ENCODE data around the gene TMPRSS13. TPM values are rescaled to one million over a fixed set of nuclear protein-coding genes. Genes with fewer than 3 reads are reported as not detected.
A peak's percentile ranks its signal among the peaks of the same experiment; 100 is the strongest.

Gene TMPRSS13
- total RNA-seq, 6 experiments from 2014 or later = 0.09 to 0.61 (median 0.12) TPM; not detected in 3

GRCh38 chr11:117859488-117860112 lies 69.6 kb downstream of the TMPRSS13 start:
- Histone ChIP-seq H3K4me1 (no peaks in the 10 kb centered on the region), H3K36me3 (no peaks in the 10 kb centered on the region), H3K4me3 (no peak overlapping the region), H3K9me3 (no peaks in the 10 kb centered on the region), H3K27me3 (no peaks in the 10 kb centered on the region), H3K27ac (no peak overlapping the region)
- ATAC-seq (no peak), DNase-seq (no peak)
- intact Hi-C loops (cut with DNase I) = no loop called here
- TF ChIP-seq POLR2A (IDR thresholded peaks at IDR 0.05) (no peak), CTCF (IDR thresholded peaks at IDR 0.05) (no peak)
- WGBS (ENCODE audit: insufficient coverage, low coverage, low lambda C conversion rate, missing lambda C conversion rate) = 67% methylated on average over 9 of the region's 9 CpGs

- intact Hi-C loops (cut with DNase I) = no loop called here
- TF ChIP-seq POLR2A (IDR thresholded peaks at IDR 0.05) (no peak), CTCF (IDR thresholded peaks at IDR 0.05) (no peak)
- Histone ChIP-seq H3K9me3 (no peaks in the 10 kb centered on the region), H3K27ac (no peak overlapping the region), H3K27me3 (no peaks in the 10 kb centered on the region), H3K4me3 (no peak overlapping the region), H3K4me1 (no peaks in the 10 kb centered on the region), H3K36me3 (no peaks in the 10 kb centered on the region)
- 66% methylated on average over 9 of the region's 10 CpGs for WGBS (ENCODE audit: insufficient coverage, low coverage, low lambda C conversion rate, missing lambda C conversion rate)
- ATAC-seq = no peak
- DNase-seq = peak in 1 of 3 donors; percentile 22
Measured at GRCh38 chr11:117859061-117859460, 70.1 kb downstream of the TMPRSS13 start.

- Histone ChIP-seq H3K27ac (no peak overlapping the region), H3K9me3 (no peaks in the 10 kb centered on the region), H3K4me3 (no peak overlapping the region), H3K36me3 (no peaks in the 10 kb centered on the region), H3K4me1 (no peaks in the 10 kb centered on the region), H3K27me3 (no peaks in the 10 kb centered on the region)
- TF ChIP-seq POLR2A (IDR thresholded peaks at IDR 0.05) (no peak), CTCF (IDR thresholded peaks at IDR 0.05) (no peak)
- DNase-seq (peak in 1 of 3 donors; percentile 33), ATAC-seq (no peak)
- WGBS (ENCODE audit: insufficient coverage, low coverage, low lambda C conversion rate, missing lambda C conversion rate) = 26% methylated on average over 5 of the region's 11 CpGs
- intact Hi-C loops (cut with DNase I) = no loop called here
Measured at GRCh38 chr11:117857734-117858414, 71.3 kb downstream of the TMPRSS13 start.

GRCh38 chr11:117855912-117856651 lies 73.1 kb downstream of the TMPRSS13 start:
- 69% methylated on average over 12 of the region's 13 CpGs for WGBS (ENCODE audit: insufficient coverage, low coverage, low lambda C conversion rate, missing lambda C conversion rate)
- Histone ChIP-seq H3K27me3 (no peaks in the 10 kb centered on the region), H3K27ac (no peak overlapping the region), H3K36me3 (no peaks in the 10 kb centered on the region), H3K4me1 (no peaks in the 10 kb centered on the region), H3K9me3 (no peaks in the 10 kb centered on the region), H3K4me3 (no peak overlapping the region)
- intact Hi-C loops (cut with DNase I) = no loop called here
- TF ChIP-seq POLR2A (IDR thresholded peaks at IDR 0.05) = no peak
- no peak for TF ChIP-seq CTCF (IDR thresholded peaks at IDR 0.05)
- DNase-seq (peak in 1 of 3 donors; percentile 37), ATAC-seq (no peak)
